Measurements from ENCODE around the gene VEZF1. TPM values are rescaled to one million over a fixed set of nuclear protein-coding genes. Genes with fewer than 3 reads are reported as not detected.

VEZF1 gene
- total RNA-seq, 2 experiments from 2014 or later, result 17.9 to 19.6 TPM

DNA sequence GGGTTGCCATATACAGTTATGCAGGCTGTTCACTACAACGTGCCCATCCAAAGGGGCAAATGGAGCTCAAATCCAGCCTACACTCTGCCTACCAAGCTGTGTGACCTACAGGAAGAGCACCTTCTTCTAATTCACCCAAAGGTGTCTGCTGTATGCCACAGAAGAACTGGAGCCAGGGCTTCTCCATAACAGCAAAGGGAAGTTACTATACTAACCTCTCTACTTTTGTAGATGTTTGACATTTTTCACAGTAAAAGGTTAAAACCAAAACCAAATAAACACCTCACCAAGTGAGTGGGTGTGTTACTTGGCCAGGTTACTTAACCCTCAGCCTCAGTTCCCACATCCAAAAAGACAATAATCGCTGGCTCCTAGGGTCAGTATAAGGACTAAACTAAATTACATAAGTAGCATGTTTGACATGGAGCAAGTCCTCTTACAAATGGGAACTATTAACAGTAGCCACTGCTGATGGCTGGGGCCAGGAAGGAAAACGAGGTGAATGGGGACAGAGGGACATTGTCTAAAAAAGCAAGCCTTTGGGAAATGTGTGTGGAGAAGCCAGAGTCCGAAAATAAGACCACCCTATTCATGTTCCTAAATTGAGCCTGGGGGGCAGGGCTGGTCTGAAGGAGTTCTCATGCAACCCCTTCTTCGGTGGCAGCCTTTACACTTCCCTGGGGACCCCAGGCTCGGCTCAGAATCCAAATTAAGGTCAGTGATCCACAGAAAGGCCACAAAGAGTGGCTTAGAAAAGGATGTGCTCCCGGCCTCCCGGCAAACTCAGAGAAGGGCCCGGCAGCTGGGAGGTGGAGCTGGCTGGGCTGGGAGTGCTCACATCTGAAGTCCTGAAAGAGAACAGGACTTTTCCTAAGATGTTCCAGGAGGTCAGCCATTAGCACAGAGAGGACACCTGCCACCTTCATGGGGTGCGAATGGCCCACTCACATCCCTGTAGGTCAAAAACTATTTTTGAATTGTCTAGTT lies 46.4 kb downstream of the VEZF1 start:
- intact Hi-C loops (cut with micrococcal nuclease), result no loop called here
- ChIA-PET POLR2A (interaction anchor here (1.1 to 2.0 kb wide), 2 partner anchors 9 to 12 kb away, joined by 4 to 6 read pairs; no protein-coding TSS in a partner anchor), CTCF (interaction anchor here (1.8 kb wide), 1 partner anchor 71 kb away, joined by 4 read pairs; no protein-coding TSS in a partner anchor)
- DNase-seq, result no peak
- Mint-ChIP-seq H3K9me3 (no peaks in the 10 kb centered on the region), H3K27ac (no peak overlapping the region), H3K4me1 (ENCODE audit: low read depth) (peaks cover 26% of the 10 kb centered on the region), H3K27me3 (peaks cover 14% of the 10 kb centered on the region), H3K4me3 (no peak overlapping the region), H3K36me3 (ENCODE audit: low read depth) (no peaks in the 10 kb centered on the region)
- TF ChIP-seq, protein P1, sequence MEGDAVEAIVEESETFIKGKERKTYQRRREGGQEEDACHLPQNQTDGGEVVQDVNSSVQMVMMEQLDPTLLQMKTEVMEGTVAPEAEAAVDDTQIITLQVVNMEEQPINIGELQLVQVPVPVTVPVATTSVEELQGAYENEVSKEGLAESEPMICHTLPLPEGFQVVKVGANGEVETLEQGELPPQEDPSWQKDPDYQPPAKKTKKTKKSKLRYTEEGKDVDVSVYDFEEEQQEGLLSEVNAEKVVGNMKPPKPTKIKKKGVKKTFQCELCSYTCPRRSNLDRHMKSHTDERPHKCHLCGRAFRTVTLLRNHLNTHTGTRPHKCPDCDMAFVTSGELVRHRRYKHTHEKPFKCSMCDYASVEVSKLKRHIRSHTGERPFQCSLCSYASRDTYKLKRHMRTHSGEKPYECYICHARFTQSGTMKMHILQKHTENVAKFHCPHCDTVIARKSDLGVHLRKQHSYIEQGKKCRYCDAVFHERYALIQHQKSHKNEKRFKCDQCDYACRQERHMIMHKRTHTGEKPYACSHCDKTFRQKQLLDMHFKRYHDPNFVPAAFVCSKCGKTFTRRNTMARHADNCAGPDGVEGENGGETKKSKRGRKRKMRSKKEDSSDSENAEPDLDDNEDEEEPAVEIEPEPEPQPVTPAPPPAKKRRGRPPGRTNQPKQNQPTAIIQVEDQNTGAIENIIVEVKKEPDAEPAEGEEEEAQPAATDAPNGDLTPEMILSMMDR (IDR thresholded peaks at IDR 0.05), result no peak
- no peak for ATAC-seq

DNA sequence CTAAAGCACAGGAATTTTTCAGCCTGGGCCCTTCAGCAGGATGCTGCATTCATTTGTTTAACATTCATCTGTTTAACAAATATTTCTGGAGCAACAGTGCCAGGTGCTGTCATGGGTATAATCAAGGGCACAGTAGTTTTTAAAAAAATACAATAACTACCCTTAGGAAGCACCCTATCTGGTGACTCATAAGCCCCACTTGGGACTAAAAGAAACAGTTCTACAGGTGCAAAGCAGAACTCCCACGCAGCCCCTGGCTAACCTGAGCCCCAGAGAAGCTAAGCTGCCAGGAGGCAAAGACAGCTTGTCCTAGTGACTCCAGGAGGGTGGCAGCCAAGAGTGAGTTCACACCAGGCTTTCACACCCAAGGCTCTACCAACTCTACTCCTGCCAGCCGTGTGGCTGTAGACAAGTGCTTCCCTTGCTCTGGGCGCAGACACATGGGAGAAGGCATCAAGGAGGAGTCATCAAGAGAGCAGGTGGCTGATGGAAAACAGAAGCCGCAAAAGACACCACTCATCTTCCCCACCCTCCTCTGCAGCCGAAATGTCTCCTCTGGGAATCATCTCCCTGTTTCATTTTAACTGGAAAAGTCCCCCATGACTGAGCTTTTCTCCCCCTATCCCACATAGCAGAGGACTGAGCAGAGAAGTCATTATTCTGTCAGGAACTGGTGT lies 47.3 kb downstream of the VEZF1 start:
- POLR2A ChIA-PET, result interaction anchor here (0.6 to 1.5 kb wide), 6 partner anchors 10 to 49 kb away, joined by 3 to 7 read pairs (median 4); no protein-coding TSS in a partner anchor
- peak; percentile 65 for DNase-seq
- peaks cover 8% of the 10 kb centered on the region for H3K27me3 Mint-ChIP-seq
- TF ChIP-seq, protein P1 (IDR thresholded peaks at IDR 0.05), result no peak
- H3K9me3 Mint-ChIP-seq, result no peaks in the 10 kb centered on the region
- CTCF ChIA-PET, result interaction anchor here (0.6 to 1.8 kb wide), 4 partner anchors 14 to 83 kb away, joined by 3 to 4 read pairs (median 4); no protein-coding TSS in a partner anchor
- H3K27ac Mint-ChIP-seq, result no peak overlapping the region
- ATAC-seq, result peak; percentile 80
- H3K36me3 Mint-ChIP-seq (ENCODE audit: low read depth), result no peaks in the 10 kb centered on the region
- H3K4me1 Mint-ChIP-seq (ENCODE audit: low read depth), result peaks cover 21% of the 10 kb centered on the region
- H3K4me3 Mint-ChIP-seq, result no peak overlapping the region
- intact Hi-C loops (cut with micrococcal nuclease), result no loop called here

DNA sequence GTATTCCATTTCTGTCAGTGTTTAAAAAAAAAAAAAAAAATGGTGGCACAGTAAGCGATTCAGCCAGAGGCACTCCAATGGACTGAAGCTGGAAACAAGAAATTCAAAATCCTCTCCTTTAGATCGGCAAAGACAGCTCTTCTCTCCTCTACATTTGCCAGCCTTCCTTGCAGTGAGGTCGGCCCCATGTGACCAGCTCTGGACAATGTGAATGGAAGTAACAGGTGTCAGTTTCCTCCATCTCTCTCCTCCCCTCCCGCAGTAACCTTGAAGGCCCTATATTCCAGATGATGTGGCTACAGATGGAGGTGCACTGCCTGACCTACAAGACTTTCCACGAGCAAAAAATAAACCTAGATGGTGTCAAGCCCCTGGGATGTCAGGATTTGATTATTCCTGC lies 47.8 kb downstream of the VEZF1 start:
- ATAC-seq (no peak), DNase-seq (no peak)
- POLR2A ChIA-PET, result interaction anchor here (0.6 to 1.5 kb wide), 5 partner anchors 11 to 50 kb away, joined by 3 to 7 read pairs (median 4); no protein-coding TSS in a partner anchor
- CTCF ChIA-PET, result interaction anchor here (0.6 to 1.8 kb wide), 5 partner anchors 14 to 182 kb away, joined by 3 to 4 read pairs (median 3); no protein-coding TSS in a partner anchor
- no peaks in the 10 kb centered on the region for H3K36me3 Mint-ChIP-seq (ENCODE audit: low read depth)
- no peaks in the 10 kb centered on the region for H3K9me3 Mint-ChIP-seq
- peaks cover 21% of the 10 kb centered on the region for H3K4me1 Mint-ChIP-seq (ENCODE audit: low read depth)
- intact Hi-C loops (cut with micrococcal nuclease), result no loop called here
- TF ChIP-seq, protein P1 (IDR thresholded peaks at IDR 0.05), result no peak
- H3K27ac Mint-ChIP-seq, result no peak overlapping the region
- peaks cover 9% of the 10 kb centered on the region for H3K27me3 Mint-ChIP-seq
- H3K4me3 Mint-ChIP-seq, result no peak overlapping the region

DNA sequence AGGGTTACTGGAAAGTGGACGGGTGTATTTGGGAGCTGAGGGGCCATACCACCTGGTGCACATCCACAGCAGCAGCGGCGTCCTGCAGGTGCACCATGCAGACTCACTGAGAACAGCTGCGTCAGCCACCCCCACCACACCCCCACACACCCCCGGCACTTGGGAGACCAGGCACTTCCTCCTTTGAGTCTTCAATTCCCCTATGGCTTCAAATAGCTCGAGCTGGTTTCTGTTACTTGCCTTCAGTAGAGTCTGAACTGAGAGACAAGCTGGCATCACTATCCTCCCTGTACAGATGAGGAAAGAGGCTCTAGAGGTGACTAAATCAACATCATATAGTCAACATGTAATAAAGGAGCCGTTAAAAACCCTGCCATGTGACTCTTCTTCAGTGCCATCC lies 48.3 kb downstream of the VEZF1 start:
- intact Hi-C loops (cut with micrococcal nuclease), result no loop called here
- ATAC-seq (peak; percentile 37), DNase-seq (peak; percentile 37)
- H3K36me3 Mint-ChIP-seq (ENCODE audit: low read depth), result no peaks in the 10 kb centered on the region
- POLR2A ChIA-PET, result interaction anchor here (0.6 to 1.5 kb wide), 5 partner anchors 11 to 50 kb away, joined by 3 to 7 read pairs (median 4); no protein-coding TSS in a partner anchor
- H3K4me1 Mint-ChIP-seq (ENCODE audit: low read depth), result peaks cover 21% of the 10 kb centered on the region
- peaks cover 11% of the 10 kb centered on the region for H3K27me3 Mint-ChIP-seq
- CTCF ChIA-PET, result interaction anchor here (0.7 to 3.1 kb wide), 5 partner anchors 8 to 182 kb away, joined by 3 to 10 read pairs (median 4); no protein-coding TSS in a partner anchor
- no peak overlapping the region for H3K27ac Mint-ChIP-seq
- TF ChIP-seq, protein P1 (IDR thresholded peaks at IDR 0.05), result no peak
- no peak overlapping the region for H3K4me3 Mint-ChIP-seq
- H3K9me3 Mint-ChIP-seq, result no peaks in the 10 kb centered on the region

Data from activated CD8-positive, alpha-beta T cell treated with anti-CD3 and anti-CD28 coated beads for 36 hours (primary cell).